Ramos (cell line): ENCODE results near the gene BST2.
"Not testable (repeated sequence)": the region's sequence is repeated elsewhere in the genome, so short reads cannot be mapped to it uniquely, and the experiment has no call there.

Source experiments
- in situ Hi-C: fragments of 300-500 bp; cut with MboI; formaldehyde crosslinking; loops from one replicate; pipeline ENCODE4 v1.14.3; 2022; ENCODE audit warnings: low sequenced_read_pairs; ENCODE audit not compliant: unreplicated experiment

The BST2 gene

DNA sequence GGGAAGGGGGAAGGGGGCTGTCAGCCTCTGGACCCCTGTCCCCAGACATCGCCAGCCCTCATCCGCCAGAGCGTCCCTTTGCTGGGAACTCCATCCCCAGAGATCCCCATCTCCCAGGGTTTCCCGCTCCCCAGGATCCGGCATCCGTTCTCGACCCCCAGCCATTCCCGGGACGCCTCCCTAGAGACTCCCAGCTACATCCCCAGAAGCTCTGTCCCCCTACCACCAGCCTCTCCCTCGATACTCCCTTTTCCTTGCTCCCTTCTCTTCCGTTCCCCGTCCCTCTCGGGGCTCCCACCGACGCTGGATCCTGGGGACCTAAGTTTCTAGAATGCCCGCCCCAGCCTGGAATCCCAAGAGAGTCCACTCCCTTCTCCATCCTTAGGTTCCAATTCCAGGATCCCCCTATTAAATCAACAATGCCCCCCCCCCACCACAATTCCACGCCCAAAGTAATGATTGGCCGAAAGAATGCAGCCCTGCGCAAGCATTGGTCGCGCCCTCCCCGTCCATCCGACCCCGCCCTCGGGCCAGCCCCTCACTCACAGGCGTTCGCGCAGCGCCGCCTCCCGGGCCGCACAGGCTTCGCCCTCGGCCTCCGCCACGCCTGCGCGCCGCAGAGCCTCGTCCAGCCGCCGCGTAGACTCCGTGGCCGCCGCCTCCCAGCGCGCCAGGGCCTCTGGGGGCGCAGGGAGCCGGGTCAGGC, 14.6 kb downstream of the BST2 start:
- in situ Hi-C loops: no loop called here

DNA sequence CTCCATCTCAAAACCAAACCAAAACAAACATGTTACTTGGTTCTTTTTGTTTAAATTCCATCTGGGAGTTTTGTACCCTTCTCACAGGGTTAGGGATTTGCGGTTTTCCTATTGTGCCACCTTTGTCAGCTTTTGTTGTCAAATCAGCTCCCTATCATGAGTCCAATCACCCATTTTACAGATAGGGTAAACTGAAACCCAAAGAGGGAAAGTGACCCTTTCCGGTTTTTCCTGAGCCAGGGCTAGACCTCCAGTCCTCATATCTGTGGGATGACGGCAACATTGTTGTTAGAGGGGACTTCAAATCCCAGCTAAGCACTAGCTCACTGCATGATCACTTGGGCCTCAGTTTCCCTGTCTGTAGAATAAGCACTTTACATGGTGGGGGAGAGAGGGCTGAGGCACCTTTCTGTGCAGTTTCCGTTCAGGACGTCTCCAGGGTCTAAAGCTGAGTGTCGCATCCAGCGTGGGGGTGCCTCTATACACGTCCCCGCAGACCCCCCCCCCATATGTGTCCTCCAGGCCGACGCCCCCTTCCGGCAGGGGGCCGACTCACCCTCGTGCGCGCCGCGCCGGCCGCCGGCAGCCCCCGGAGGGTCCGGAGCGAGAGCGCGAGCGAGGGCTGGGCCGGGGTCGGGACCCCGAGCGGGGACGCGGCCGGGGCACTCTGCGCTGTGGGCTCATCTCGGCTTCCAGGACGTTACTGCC, 15.3 kb downstream of the BST2 start:
- in situ Hi-C loops: loop anchor here (5.0 kb wide), 1 partner anchor 43 kb away; no protein-coding TSS in a partner anchor

DNA sequence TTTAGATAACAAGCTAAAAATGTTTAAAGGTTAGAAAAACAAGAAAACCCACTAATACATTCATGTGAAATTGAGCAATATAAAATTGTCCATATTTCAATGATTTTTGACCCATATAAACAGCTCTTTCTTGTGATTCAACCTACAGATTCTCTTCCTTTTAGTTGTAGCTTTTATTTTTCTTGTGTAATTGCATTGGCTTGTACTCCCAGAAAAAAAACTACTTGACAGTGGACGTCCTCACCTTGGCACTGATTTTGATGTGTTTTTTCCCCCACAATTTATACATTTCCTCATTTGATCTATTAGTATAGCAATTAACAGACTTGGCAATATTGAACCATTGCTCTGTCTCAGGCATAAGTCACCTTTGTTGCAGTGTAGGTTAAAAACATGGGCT, 16.1 kb downstream of the BST2 start:
- in situ Hi-C loops: loop anchor here (5.0 kb wide), 1 partner anchor 42 kb away; no protein-coding TSS in a partner anchor

DNA sequence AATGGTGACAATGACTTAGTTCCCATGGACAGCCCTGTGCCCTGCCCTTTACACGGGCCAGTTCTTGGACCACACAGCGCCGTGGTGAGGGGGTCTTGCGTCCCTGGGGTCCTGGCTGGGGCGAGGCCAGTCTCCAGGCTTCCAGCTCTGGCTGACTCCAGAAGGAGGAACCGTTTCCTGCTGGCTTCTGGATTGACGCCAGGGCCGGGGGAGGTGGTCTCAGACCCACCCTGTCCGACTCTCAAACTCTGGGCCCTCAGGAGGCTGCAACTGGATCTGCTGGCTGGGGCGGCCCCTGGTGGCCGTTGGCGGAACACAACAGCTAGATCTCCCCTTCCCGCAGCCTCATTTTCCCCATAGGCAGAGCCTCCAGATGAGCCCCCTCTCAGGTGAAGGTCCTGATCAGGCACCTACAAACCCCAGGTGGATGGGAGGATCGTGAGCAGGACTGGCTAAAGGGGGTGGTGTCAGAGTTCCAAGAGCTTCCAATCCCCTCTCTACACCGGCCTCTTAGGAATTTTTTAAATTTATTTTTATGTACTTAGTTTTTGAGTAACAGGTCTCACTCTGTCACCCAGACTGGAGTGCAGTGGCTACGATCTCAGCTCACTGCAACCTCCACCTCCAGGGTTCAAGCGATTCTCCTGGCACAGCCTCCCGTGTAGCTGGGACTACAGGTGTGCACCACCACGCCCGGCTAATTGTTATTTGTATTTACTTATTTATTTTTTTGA, 19.4 kb downstream of the BST2 start:
- in situ Hi-C loops: loop anchor here (5.0 kb wide), 1 partner anchor 39 kb away; no protein-coding TSS in a partner anchor

DNA sequence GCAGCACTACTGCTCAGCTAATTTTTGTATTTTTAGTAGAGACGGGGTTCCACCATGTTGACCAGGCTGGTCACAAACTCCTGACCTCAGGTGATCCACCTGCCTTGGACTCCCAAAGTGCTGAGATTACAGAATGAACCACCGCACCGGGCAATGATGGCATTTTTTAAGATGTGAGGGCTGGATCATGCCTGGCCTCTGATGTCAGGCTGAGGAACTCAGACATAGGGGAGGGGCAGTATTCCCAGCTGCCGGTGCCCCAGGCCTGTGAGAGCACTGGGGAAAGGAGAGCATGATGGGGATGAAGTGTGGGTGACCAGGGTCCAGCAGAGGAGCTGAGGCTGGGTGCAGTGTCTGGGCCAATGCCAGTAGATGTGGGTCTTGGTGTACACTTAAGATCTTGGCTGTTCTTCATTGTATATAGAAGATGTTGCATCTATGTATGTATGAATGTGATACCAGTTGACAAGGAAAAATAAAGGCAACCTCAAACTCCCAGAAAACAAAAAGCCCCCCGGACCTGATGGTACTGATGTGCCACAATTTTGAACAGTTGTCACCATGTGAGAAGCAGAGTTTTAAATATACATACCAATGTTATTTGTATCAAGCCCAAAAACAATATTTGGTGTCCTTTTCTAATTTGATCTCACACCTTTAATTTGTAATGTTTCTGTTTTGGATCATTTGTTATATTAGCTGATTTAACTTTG, 24.8 kb downstream of the BST2 start:
- in situ Hi-C loops: no loop called here

DNA sequence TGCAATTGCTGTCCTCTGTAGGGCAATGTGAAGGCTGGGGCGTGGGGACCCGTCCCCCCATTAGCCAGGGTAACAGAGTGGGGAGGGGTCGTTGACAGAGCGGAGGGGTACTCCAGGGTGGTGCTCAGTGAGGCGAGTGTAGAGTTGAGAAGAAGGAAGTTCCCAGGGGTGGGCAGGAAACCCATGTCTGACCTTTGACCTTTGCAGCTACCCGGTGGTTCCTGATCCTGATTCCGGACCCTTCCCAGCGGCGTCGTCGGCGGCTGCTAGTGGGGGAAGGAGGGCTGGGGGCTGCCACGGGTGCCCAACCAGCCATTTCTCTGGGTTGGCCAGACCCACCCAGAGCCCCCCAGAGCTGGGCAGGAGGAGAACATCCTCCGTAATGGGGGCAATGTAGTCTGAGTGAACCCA, 26.2 kb downstream of the BST2 start:
- in situ Hi-C loops: no loop called here

DNA sequence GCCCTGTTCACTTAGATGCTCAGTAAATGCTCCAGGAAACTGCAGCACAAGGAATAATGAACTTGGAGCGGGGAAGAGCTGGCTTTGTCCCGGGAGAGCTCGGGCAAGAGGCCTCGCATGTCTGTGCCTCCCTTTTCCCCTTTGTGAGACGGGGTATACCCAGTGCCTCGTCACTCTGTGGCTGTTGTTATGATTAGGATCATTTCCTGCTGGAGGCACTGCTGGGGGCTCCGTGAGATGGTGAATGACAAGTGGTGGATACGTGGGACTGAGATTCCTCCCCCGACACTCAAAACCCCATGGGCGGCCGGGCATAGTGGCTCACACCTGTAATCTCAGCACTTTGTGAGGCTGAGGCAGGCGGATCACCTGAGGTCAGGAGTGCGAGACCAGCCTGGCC, 27.2 kb downstream of the BST2 start:
- in situ Hi-C loops: no loop called here

DNA sequence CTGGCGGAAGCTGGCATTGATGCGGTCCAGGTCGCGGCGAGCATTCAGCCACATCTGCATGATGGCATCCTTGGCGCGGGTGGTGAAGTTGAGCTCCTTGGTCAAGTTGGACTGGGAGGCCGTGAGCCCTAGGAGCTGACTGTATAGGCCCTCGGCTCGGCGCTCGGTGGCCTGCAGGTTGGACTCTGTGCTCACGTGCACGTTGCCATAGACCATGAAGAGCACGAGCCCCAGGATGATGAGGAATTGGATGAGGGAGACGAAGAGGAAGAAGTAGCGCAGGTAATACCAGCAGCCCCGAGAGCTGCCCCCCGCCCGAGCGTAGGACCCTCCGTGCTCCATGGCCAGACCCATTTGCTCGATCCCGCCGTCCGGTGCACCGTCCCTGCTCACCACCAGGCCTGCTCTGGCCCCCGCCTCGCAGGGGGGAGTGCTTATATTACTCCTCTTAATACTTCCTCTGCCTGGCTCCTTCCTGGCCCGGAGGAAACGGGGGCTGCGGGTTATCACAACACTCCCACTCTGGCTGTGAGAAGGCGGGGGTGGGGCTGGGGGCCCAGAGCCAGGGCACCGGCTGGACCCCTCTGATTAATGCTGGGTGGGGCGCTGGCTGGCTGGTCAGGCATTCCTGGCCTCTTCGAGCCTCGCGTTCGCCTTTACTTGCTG, 28.4 kb downstream of the BST2 start, which contains the start of gene PLVAP:
TSS of gene PLVAP (minus strand) at position 408 of the 666 bp plus-strand sequence. CDS start at position 354, 54 bp downstream.
- in situ Hi-C loops: no loop called here

DNA sequence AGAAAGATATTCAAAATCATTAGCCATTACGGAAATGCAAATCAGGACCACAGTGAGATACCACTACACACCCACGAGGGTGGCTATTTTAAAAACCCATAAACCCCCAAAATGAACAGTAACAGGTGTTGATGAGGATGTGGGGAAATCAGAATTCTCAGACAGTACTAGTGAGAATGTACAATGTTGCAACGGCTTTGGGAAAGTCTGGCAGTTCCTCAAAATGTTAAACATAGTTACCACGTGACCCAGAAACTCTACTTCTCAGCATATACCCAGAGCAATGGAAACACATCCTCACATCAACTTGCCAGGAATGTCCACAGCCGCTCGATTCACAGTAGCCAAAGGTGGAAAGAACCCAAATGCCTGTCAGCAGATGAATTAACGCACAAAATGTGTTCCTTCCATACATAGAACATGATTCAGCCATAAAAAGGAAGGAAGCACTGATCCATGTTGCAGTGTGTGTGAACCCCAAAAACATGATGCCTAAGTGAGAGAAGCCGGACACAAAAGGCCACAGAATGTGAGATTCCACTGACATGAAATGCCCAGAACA, 35.3 kb downstream of the BST2 start:
- in situ Hi-C loops: no loop called here

DNA sequence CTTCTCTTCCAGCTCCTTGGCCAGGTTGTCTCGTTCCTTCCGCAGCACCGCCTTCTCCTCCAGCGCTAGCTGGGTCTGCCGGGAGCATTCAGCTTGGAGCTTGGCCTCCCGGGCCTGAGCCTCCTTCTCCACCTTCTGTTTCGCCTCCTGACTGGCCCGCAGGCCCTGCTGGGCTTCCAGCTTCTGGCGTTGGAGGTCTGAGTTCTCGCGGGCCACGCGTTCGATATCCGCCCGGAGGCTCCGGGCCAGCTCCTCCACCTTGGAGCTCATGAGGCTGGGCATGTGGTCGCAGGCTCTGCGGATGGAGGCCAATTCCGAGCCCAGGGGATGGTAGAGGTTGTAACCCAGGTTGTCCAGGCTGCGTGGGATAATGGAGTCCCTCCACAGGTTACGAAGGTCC, 40.1 kb downstream of the BST2 start:
- in situ Hi-C loops: no loop called here

DNA sequence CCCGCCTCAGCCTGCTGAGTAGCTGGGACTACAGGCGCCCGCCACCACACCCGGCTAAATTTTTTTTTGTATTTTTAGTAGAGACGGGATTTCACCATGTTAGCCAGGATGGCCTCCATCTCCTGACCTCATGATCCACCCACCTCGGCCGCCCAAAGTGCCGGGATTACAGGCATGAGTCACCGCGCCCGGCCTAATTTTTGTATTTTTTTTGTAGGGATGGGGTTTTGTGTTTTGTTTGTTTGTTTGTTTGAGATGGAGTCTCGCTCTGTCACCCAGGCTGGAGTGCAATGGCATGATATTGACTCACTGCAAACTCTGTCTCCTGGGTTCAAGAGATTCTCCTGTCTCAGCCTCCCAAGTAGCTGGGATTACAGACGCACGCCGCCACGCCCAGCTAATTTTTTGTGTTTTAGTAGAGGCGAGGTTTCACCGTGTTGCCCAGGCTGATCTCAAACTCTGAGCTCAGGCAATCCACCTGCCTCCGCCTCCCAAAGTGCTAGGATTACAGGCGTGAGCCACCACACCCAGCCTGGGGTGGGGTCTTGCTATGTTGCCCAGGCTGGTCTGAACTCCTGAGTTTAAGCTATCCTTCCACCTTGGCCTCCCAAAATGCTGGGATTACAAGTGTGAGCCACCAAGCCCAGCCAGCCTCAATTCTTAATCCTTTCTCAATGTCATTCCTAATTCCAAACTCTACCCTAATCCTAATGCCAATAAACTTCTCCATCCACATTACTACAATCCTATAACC, 41.4 kb downstream of the BST2 start:
- in situ Hi-C loops: not testable (repeated sequence)

DNA sequence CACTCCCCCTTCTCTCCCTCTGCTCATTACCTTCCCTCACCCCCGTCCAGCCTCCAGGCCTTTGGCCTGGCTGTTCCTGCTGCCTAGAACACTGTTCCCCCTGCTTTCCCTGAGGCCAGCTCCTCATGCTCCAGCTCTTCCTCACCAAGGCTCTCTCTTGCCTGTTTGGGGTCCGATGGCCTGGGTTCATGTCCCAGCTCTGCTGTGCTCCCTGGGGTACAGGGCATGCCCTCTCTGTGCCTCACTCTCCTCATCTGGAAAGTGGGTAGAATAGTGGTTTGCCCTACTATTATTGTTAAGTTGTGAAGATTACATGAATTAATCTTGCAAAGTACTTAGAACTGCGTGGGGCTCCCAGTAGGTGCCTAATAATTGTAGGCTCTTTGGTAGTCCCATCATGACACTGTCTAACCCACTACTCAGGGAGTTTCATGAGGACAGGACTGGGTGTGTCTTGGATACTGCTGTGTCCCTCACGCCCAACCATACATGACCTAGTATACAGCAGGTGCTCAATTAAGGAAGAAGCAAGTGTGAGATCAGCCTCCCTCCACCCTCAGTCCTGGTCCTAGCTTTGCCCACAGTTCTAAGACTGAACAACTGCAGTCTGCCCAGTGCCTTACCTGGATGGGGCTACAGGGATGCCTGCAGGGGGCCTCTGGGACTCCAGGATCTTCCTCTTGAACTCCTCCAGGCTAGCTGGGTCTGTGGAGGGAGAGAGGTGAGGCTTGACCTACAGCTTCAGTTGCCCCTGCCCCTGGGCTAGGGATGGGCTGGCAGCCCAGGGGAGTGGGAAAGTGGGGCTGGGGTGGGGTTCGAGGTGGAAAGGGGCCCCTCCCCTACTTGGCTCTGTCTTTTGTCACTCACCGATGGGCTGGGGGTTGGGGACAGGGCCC, 45.3 kb downstream of the BST2 start:
- in situ Hi-C loops: no loop called here

DNA sequence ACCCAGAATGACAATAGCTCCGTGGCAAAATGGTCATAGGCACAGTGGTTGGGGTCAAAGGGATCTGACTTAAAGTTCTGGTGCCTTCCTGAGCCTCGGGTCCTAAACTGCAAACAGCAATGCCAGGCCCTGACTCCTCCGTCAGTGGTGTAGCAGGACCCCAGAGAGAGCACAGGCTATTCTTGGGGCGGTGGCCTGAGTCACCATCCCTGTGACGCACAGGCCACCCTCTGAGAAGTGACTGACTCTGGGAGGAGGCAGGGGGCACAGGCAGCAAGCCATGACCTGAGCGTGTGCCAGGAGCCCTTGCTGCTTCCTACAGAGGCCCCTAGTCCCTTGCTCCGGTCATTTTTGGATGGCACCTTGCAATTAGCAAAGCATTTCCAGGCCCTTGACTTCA, 47.0 kb downstream of the BST2 start:
- in situ Hi-C loops: no loop called here

DNA sequence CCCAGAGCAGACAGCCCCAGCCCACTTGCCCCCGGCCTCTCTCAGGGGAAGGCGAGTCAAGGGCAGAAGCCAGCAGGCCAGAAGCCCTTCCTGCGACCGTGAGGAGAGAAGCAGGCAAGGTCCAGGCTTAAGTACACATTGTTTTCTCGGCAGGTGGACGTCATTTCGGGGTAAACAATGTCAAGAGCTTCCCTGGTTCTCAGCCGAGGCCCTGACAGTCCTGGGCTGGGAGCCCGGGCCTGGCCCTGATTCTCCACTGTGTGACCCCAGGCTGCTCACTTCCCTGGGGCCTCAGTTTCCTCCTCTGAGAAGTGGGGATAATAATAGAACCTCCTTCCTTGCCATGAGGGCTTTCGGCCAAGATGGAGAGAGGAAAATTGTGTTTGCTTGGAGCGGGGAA, 47.7 kb downstream of the BST2 start:
- in situ Hi-C loops: no loop called here

DNA sequence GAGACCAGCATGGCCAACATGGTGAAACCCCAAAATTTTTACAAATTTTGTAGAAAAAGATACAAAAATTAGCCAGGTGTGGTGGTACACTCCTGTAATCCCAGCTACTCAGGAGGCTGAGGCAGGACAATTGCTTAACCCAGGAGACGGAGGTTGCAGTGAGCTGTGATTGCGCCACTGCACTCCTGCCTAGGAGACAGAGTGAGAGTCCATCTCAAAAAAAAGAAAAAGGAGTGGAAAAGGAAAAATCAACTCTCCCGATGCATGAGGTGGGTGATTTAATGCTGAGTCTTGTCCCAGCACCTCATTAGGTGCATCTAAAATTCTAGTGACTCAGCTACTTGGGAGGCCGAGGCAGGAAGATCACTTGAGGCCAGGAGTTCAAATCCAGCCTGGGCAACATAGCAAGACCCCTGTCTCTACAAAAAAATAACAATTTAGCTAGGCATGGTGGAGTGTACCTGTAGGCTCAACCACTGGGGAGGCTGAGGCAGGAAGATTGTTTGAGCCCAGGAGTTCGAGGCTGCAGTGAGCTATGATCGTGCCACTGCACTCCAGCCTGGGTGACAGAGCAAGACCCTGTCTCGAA, 48.3 kb downstream of the BST2 start:
- in situ Hi-C loops: no loop called here

DNA sequence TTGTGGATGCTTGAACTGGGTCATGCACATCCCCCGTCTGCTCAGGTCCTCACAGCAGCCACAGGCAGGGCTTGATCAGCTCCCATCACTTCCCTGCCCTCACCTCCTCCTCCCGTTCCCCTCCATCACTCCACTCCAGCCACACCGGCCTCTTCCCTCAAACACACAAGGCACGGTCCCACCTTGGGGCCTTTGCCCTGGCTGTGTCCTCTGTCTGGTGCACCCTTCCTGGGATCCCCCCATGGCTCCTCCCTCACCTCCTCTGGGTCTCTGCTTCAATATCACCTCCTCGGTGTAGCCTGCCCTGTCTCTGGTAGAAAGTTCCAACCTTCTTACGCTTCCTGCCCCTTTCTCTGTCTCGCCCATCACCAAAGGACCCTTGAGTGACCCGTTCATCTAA, 52.0 kb downstream of the BST2 start:
- in situ Hi-C loops: no loop called here
